Astrocyte of the hippocampus (primary cell): ENCODE results near the gene ZNF837.
"Not testable (repeated sequence)": the region's sequence is repeated elsewhere in the genome, so short reads cannot be mapped to it uniquely, and the experiment has no call there.

Experiments
- DNase-seq: peaks from one replicate; pipeline ENCODE4 v3.0.0; 2011; ENCODE audit warnings: low read depth, low spot score

Gene ZNF837

GRCh38 chr19:58351558-58351878 lies 29.3 kb downstream of the ZNF837 start:
- DNase-seq = no peak

DNA sequence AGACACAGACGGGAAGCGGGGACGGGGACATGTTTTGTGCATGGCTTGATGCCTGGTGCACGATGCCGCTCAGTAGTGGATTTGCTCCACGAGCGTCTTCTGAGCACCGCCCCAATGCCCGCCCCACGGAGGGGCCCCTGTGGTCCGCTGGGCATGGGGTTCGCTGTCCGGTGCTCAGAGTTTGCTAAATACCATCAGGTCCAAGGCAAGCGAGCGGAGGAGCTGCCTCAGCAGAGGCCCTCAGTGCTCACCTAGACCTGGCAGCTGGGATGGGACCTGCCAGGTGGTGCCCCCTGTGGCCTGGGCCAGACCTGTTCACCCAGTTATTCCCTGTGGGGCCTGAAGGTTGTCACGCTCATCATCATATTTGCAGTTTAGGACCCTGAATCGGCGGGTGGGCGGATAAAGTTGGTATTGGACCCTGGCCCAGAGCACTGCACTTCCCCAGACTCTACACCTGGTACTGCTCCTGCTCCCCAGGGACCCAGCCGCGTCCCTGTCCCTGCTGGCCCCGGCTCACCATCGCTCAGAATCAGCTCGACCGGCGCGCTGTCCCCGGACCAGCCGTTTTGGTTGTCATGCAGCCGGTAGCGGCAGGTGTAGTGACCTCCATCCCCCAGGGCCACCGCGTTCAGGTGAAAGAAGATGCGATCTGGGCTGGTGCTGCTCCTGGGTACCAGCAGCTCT lies 29.8 kb downstream of the ZNF837 start:
- no peak for DNase-seq

DNA sequence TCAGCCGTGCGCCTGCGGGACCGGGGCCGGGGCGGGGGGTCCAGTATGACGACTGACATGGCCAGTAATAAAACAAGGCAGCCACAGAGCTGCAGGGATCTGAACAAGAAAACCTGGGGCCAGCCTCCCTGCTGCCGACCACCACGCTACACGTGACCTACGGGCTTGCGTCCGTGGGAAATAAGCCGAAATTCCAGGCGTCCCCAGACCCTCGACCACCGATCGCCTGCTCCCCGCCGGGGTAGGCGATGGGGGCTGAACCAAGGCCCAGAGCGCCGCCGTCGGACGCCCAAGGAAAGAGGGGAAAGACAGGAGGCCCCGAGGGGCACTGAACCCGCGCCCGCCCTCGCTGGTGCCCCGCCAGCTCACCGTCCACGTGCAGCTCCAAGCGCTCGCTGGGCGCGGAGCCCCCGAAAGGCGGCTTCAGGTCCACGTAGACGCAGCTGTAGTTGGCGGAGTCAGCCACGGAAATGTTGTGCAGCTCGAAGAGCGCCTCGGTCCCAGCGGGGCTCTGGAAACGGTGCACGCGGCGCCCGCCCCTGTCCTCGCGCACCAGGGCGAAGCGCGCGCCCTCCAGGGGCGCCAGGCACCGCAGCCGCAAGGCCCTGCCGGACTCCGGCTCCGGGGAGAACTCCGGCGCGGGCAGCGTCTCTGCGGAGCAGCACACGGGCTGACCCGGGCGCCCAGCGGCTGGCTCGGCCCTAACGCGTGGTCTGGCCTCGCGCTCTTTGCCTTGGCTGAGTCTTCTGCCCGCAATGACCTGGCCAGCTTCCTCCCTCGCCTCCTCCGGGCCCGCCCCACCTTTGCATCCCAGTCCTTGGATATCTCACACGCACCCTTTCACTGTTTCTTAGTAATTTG lies 30.6 kb downstream of the ZNF837 start:
- DNase-seq = peak; percentile 21

DNA sequence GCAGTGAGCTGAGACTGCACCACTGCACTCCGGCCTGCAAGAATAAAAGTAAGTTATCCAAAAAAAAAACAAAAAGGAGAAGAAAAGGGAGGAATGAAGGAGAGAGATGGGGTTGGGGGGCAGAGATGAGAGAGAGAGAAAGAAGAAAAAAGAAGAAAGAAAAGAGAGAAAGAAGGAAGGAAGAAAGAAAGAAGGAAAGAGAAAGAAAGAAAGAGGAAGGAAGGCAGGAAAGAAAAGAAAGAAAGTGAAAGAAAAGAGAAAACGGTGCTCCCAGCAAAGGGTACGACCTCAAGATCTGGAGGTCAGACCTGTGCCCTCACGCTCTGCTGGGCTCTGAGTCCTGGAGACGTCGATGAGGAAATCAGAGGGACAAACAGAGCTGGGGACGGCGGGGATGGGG lies 31.2 kb downstream of the ZNF837 start:
- DNase-seq = no peak

- DNase-seq = not testable (repeated sequence)
These were observed 32.8 kb downstream of the ZNF837 start for GRCh38 chr19:58348080-58348479.

DNA sequence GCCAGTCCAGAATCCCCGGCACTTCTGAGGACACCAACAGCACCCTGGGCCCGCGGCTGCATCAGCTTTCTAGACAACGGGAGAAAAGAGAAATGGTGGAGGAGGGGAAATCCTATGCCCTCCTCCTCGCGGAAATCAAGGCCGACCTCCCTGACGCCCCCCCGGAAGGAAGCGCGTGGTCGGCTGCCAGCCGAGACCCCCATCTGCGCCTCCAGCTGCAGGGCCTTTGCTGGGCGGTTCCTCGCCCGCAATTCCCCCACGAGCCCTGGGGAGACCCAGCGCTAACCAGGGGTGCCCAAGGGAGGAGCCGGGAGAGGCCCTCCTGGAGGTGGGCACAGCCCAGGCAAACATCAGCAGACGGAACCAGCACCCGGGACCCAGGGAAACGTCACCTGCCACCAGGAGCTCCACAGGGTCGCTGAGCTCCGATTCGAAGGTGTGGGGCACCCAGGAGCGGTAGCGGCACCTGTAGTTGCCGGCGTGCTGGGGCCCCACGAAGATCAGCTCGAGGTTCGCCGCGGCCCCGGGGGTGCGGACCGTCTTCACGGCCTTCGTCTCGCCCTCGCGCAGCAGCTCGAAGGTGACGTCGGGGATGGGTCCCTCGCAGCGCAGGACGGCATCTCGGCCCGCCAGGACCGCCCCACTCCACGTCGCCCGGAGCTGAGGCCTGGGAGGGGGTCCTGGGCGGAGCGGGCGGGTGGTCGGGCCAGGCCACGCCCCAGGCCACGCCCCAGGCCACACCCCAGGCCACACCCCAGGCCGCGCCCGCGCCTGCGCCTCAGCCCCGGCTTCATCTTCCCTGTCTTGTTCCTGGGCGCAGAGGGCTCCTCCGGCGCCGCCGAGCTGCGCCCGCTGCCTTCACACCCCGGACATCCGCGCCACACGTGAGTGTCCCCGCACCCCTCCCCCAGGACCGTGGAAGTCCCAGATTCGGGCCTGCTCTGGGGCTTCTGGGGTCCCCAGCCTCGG lies 33.6 kb downstream of the ZNF837 start:
- DNase-seq = peak; percentile 89

GRCh38 chr19:58345558-58345957 lies 35.3 kb downstream of the ZNF837 start:
- no peak for DNase-seq

DNA sequence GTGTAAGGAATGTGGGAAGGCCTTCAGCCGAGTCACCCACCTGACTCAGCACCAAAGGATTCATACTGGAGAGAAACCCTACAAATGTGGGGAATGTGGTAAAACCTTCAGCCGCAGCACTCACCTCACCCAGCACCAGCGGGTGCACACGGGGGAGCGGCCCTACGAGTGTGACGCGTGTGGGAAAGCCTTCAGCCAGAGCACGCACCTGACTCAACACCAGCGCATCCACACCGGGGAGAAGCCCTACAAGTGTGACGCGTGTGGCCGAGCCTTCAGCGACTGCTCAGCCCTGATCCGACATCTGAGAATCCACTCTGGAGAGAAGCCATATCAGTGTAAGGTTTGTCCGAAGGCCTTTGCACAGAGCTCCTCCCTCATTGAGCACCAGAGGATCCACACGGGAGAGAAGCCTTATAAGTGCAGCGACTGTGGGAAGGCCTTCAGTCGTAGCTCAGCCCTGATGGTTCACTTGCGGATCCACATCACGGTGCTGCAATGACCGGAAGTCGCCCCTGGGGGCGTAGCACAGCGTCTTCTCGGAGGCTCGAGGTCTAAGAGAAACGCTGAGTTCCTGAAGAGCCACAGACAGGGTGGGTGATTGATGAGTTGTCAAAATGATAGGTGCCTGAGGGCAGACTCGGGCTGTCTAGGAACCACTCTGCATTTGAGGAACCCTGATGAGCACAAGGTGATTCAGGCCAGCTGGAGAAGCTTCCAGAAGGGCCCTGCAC lies 41.8 kb downstream of the ZNF837 start:
- DNase-seq = no peak

GRCh38 chr19:58338336-58338735 lies 42.5 kb downstream of the ZNF837 start:
- no peak for DNase-seq

DNA sequence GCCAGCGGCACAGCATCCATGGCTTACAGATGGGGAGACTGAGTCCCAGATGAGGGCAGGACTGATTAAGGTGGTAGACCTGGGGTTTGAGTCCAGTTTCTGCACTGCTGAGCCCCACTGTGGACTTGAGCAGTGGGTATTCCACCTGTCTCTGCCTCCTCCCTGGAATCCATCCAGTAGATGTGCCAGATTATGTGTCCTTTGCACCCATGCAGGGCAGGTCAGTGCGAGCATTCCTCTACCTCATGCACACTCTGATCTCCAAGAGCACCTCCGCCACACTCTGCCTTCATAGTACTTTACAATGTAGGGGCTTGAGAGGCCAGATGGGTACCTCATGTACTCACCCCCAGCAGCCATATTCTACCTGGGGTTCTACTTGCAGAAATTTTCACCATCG lies 44.0 kb downstream of the ZNF837 start:
- DNase-seq = no peak

DNA sequence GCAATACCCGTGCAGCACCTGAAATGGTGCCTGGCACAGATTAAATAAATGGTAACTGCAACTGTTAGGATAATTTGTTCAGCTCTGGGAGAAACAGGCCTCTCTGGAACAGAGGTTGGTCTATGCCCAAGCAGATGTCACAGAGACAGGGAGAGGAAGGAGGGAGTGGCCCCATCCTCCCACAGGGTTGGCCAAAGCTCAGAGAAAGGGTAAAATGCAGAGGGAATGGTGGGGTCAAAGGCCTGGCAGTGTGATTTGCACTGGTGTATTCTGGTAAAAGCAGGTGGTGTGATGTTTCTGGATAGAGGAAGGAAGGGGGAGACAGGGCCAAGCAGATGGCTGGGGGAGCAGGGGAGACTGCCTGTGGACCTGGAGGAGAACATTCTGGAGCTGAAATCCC lies 44.6 kb downstream of the ZNF837 start:
- no peak for DNase-seq

DNA sequence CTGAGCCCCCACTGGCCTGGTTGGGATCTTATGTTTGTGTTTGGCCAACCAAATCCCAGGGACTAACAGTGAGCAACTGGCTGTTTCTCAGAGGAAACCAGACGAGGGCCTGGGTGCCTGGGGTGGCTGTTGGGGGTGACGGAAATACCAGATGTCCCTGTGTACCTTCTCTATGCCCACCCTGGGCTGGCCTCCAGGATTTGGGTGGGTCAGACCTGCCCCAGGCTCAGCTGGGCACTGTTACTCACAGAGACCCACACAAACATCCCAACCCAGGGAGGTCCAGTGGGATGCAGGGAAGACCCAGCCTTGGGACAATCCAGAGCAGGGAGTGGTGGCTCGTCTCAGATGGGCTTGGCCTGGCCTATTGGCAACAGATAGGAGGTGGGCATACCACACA lies 45.2 kb downstream of the ZNF837 start:
- no peak for DNase-seq

DNA sequence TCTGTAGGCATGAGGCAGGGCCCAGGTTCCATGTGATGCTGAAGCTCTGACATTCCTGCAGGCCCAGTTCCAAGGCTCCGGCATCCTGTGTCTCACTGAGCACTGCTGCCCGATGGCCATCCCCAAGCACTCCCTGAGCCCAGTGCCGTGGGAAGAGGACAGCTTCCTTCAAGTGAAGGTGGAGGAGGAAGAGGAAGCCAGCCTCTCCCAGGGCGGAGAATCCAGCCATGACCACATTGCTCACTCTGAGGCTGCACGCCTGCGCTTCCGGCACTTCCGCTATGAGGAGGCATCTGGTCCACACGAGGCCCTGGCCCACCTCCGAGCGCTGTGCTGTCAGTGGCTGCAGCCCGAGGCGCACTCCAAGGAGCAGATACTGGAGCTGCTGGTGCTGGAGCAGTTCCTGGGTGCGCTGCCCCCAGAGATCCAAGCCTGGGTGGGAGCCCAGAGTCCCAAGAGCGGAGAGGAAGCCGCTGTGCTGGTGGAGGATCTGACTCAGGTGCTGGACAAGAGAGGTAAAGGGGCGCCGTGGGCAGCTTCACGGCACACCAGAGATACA lies 46.1 kb downstream of the ZNF837 start:
- no peak for DNase-seq

- no peak for DNase-seq
These were observed 48.1 kb downstream of the ZNF837 start for GRCh38 chr19:58332697-58333096.

- peak; percentile 70 for DNase-seq
These were observed 50.4 kb downstream of the ZNF837 start for GRCh38 chr19:58330458-58330857.

DNA sequence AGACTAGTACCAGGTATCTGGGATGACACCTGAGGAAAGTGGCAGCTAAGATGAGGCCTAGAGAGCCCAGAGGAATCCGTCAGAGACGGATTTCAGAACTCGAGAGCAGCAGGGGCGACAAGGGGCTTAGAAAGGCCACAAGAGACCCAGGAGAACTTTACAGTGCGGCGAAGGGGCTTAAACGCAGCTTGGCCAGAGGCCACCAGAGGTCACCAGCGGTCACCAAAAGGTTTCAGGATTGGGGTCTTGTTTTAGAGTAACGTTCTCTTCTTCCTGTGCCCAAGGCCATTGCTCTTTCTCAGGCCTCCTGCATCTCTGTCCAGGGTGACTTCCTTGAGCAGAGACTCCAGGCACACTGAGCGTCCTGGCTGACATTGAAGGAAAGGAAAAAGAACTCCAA lies 51.8 kb downstream of the ZNF837 start:
- no peak for DNase-seq

GRCh38 chr19:58326914-58327726 lies 53.7 kb downstream of the ZNF837 start, which contains the start of gene ZSCAN22:
Gene ZSCAN22 (plus strand): TSS chr19:58326994. CDS start chr19:58334803, 7,809 bp downstream.
- DNase-seq = peak; percentile 99

DNA sequence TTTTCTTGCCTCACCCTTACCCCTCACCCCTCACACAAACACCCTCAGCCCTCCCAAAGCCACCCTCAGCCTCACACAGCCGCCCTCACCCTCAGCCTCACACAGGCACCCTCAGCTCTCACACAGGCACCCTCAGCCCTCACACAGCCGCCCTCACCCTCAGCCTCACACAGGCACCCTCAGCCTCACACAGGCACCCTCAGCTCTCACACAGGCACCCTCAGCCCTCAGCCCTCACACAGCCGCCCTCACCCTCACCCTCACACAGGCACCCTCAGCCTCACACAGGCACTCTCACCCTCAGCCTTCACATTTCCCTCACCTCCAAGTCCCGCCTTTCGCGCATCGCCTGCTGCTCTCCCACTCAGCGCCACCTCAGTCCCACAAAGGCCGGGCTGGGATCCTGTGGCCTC lies 54.3 kb downstream of the ZNF837 start:
- no peak for DNase-seq

GRCh38 chr19:58325311-58326022 lies 55.4 kb downstream of the ZNF837 start:
- DNase-seq = no peak
